MCF 10A (cell line): Measurements from ENCODE around the gene ABCB8. TPM values are rescaled to one million over a fixed set of nuclear protein-coding genes. Genes with fewer than 3 reads are reported as not detected.

Experiments
- BruUV-seq: library from RNA; stranded (reverse); fragments of 400-500 nt; replicated peaks from 2 replicates; lab custom pipeline; 2021; lab: Mats Ljungman, UMichigan
- CTCF ChIA-PET: fragments of 300-600 bp; sonication (Branson Sonifier 250); formaldehyde crosslinking; extraction: SDS; loops from one replicate; lab custom pipeline; 2021; ENCODE audit warnings: antibody characterized with exemption, inconsistent platforms; lab: Yijun Ruan, JAX
- POLR2A ChIA-PET: fragments of 300-600, 350-650 bp; sonication (Branson Sonifier 250); formaldehyde crosslinking; extraction: SDS; loops from one replicate; lab custom pipeline; 2020; ENCODE audit warnings: antibody characterized with exemption, inconsistent platforms; lab: Yijun Ruan, JAX
- DNase-seq: peaks from one replicate; pipeline ENCODE4 v3.0.0-alpha.2; 2018; ENCODE audit not compliant: unreplicated experiment
- H3K27ac Mint-ChIP-seq: one replicate; pipeline ENCODE4 v1.8.0; 2022; ENCODE audit warnings: mild to moderate bottlenecking, low read depth, mixed read lengths; ENCODE audit not compliant: unreplicated experiment
- H3K27me3 Mint-ChIP-seq: one replicate; pipeline ENCODE4 v1.8.0; 2022; ENCODE audit warnings: mixed read lengths; ENCODE audit not compliant: insufficient read depth, unreplicated experiment
- H3K36me3 Mint-ChIP-seq: one replicate; pipeline ENCODE4 v1.8.0; 2022; ENCODE audit warnings: mild to moderate bottlenecking, moderate library complexity, mixed read lengths; ENCODE audit not compliant: insufficient read depth, unreplicated experiment
- H3K4me1 Mint-ChIP-seq: one replicate; pipeline ENCODE4 v1.8.0; 2022; ENCODE audit warnings: mixed read lengths; ENCODE audit not compliant: insufficient read depth, unreplicated experiment
- H3K4me3 Mint-ChIP-seq: one replicate; pipeline ENCODE4 v1.8.0; 2022; ENCODE audit warnings: mild to moderate bottlenecking, moderate library complexity, mixed read lengths; ENCODE audit not compliant: unreplicated experiment
- H3K9me3 Mint-ChIP-seq: one replicate; pipeline ENCODE4 v1.8.0; 2022; ENCODE audit warnings: mixed read lengths; ENCODE audit not compliant: unreplicated experiment
- CTCF ChIP-seq: fragments of 200-600 bp; IDR thresholded peaks from one replicate; pipeline ENCODE4 v1.8.0; 2022; ENCODE audit warnings: antibody characterized with exemption, mild to moderate bottlenecking; ENCODE audit not compliant: unreplicated experiment
- intact Hi-C: fragments of 100-400 bp; cut with micrococcal nuclease; formaldehyde crosslinking; loops from 2 replicates; pipeline ENCODE4 v1.14.1; 2022
- total RNA-seq: library from RNA; stranded (reverse); gene quantifications from 2 replicates; pipeline ENCODE4 v1.2.3, GENCODE V29; 2022

The ABCB8 gene
- total RNA-seq, 1 experiment from 2014 or later: 73.4 TPM

DNA sequence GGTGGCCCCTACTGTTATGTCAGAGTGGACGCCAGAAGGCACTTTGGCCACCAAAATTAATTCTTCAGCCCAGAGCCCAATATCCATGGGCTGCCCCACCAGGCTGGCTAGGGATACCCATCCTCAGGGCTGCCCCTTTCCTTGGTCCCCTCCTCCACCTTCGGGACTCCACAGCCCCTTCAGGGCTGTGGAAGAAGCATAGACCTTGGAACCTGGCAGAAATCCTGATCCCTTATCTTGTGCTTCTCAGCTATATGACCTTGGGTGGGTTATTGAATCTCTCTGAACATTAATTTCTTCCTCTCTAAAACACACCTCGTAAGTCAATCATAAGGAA, 55.5 kb downstream of the ABCB8 start:
- TF ChIP-seq CTCF: no peak
- H3K4me3 Mint-ChIP-seq: peak overlapping the region; percentile 91
- peaks cover 32% of the 10 kb centered on the region for H3K4me1 Mint-ChIP-seq
- intact Hi-C loops: no loop called here
- BruUV-seq: no TSS peak
- CTCF ChIA-PET: interaction anchor here (0.6 to 15.0 kb wide), 4 partner anchors 11 to 1336 kb away, joined by 3 to 315 read pairs (median 5); no protein-coding TSS in a partner anchor
- POLR2A ChIA-PET: interaction anchor here (0.7 to 10.0 kb wide), 6 partner anchors 11 to 143 kb away, joined by 3 to 151 read pairs (median 4); partner anchors contain the start of genes ABCB8, CDK5 and SLC4A2
- H3K9me3 Mint-ChIP-seq: no peaks in the 10 kb centered on the region
- no peaks in the 10 kb centered on the region for H3K27me3 Mint-ChIP-seq
- H3K27ac Mint-ChIP-seq: no peak overlapping the region
- peaks cover 15% of the 10 kb centered on the region for H3K36me3 Mint-ChIP-seq
- no peak for DNase-seq

- no peak for TF ChIP-seq CTCF
- POLR2A ChIA-PET: interaction anchor here (0.6 to 10.0 kb wide), 6 partner anchors 12 to 1960 kb away, joined by 3 to 151 read pairs (median 9); partner anchors contain the start of genes ABCB8, CDK5, SLC4A2 and ZNF425
- CTCF ChIA-PET: interaction anchor here (0.5 to 15.0 kb wide), 6 partner anchors 9 to 1994 kb away, joined by 3 to 315 read pairs (median 5); partner anchors contain the start of gene SLC4A2
- no TSS peak for BruUV-seq
- H3K4me1 Mint-ChIP-seq: peaks cover 34% of the 10 kb centered on the region
- peak overlapping the region; percentile 44 for H3K27ac Mint-ChIP-seq
- intact Hi-C loops: no loop called here
- no peaks in the 10 kb centered on the region for H3K9me3 Mint-ChIP-seq
- peaks cover 15% of the 10 kb centered on the region for H3K36me3 Mint-ChIP-seq
- H3K27me3 Mint-ChIP-seq: no peaks in the 10 kb centered on the region
- H3K4me3 Mint-ChIP-seq: peak overlapping the region; percentile 77
- DNase-seq: no peak
Observed at GRCh38 chr7:151085329-151085690, 57.1 kb downstream of the ABCB8 start.

- peak within 1 kb of the TSS; percentile 44 for H3K27ac Mint-ChIP-seq
- ChIA-PET POLR2A (interaction anchor here (0.6 to 10.0 kb wide), 7 partner anchors 12 to 1960 kb away, joined by 3 to 151 read pairs (median 4); partner anchors contain the start of genes ABCB8, CDK5, SLC4A2 and ZNF425), CTCF (interaction anchor here (0.6 to 15.0 kb wide), 6 partner anchors 8 to 1995 kb away, joined by 3 to 315 read pairs (median 6); partner anchors contain the start of gene SLC4A2)
- H3K36me3 Mint-ChIP-seq: peaks cover 15% of the 10 kb centered on the region
- peak; percentile 73 for DNase-seq
- peak within 1 kb of the TSS; percentile 77 for H3K4me3 Mint-ChIP-seq
- H3K4me1 Mint-ChIP-seq: peaks cover 34% of the 10 kb centered on the region
- BruUV-seq: no TSS peak
- intact Hi-C loops: no loop called here
- H3K27me3 Mint-ChIP-seq: no peaks in the 10 kb centered on the region
- TF ChIP-seq CTCF: no peak
- no peaks in the 10 kb centered on the region for H3K9me3 Mint-ChIP-seq
Observed at GRCh38 chr7:151085691-151086620, 57.7 kb downstream of the ABCB8 start, which contains the start of gene AGAP3. Gene AGAP3, plus strand, starts transcription at chr7:151086475. Its CDS starts 267 bp downstream, at chr7:151086742.
